Measurements from ENCODE around the gene SYTL3.

GRCh38 chr6:158755636-158756035 is 105.8 kb downstream of the SYTL3 start:
- TF ChIP-seq CTCF (optimal IDR thresholded peaks at IDR 0.05 in 1 of 3, IDR thresholded peaks at IDR 0.05 in 1 of 3, conservative IDR thresholded peaks at IDR 0.05 in 1 of 3; ENCODE audit: extremely low read depth in 1 of 3, insufficient read depth in 2 of 3, low read length in 3 of 3) (no peak), EZH2 (IDR thresholded peaks at IDR 0.05; ENCODE audit: low read length) (no peak)

All from keratinocyte (primary cell).